Liver (tissue), 9 donors: ENCODE measurements around the gene ZFYVE28. TPM values are rescaled to one million over a fixed set of nuclear protein-coding genes. Genes with fewer than 3 reads are reported as not detected.
A peak's percentile ranks its signal among the peaks of the same experiment; 100 is the strongest.
"Not testable (repeated sequence)": the region's sequence is repeated elsewhere in the genome, so short reads cannot be mapped to it uniquely, and the experiment has no call there.

ENCODE experiments used
- DNase-seq: peaks from one replicate; pipeline ENCODE4 v3.0.0-alpha.2; 2017; ENCODE audit warnings: low spot score
- H3K27ac ChIP-seq, 2 donors: one replicate each; pipeline ENCODE4 v1.7.0; 2013; ENCODE audit warnings: inconsistent platforms in 2 of 2, low read length in 2 of 2, control low read depth in 1 of 2, low read depth in 1 of 2, mild to moderate bottlenecking in 1 of 2
- H3K27me3 ChIP-seq, 4 donors: one replicate each; pipeline versions ENCODE4 v1.6.1 to v1.7.0; 2013; ENCODE audit warnings: low read length in 3 of 4, inconsistent platforms in 1 of 4, mild to moderate bottlenecking in 1 of 4, moderate library complexity in 1 of 4; ENCODE audit not compliant: control insufficient read depth in 4 of 4, insufficient read depth in 4 of 4
- H3K36me3 ChIP-seq, 4 donors: one replicate each; pipeline versions ENCODE4 v1.6.1 to v1.7.0; 2013; ENCODE audit warnings: low read length in 3 of 4, mild to moderate bottlenecking in 3 of 4, low read depth in 1 of 4, moderate library complexity in 1 of 4; ENCODE audit not compliant: control insufficient read depth in 4 of 4, insufficient read depth in 3 of 4
- H3K4me1 ChIP-seq, 4 donors: one replicate each; pipeline versions ENCODE4 v1.6.1 to v1.7.0; 2013; ENCODE audit warnings: low read length in 3 of 4, mild to moderate bottlenecking in 3 of 4, moderate library complexity in 1 of 4; ENCODE audit not compliant: control insufficient read depth in 4 of 4, insufficient read depth in 4 of 4
- H3K4me3 ChIP-seq, 3 donors: one replicate each; pipeline versions ENCODE4 v1.6.1 to v1.7.0; 2013; ENCODE audit warnings: low read length in 3 of 3, control low read depth in 1 of 3, low read depth in 1 of 3, mild to moderate bottlenecking in 1 of 3
- H3K9ac ChIP-seq, 2 donors: one replicate each; pipeline ENCODE4 v1.7.0; 2013; ENCODE audit warnings: low read length in 2 of 2, mild to moderate bottlenecking in 2 of 2, moderate library complexity in 2 of 2, control low read depth in 1 of 2, low read depth in 1 of 2
- H3K9me3 ChIP-seq, 4 donors: one replicate each; pipeline versions ENCODE4 v1.6.1 to v1.7.0; 2013; ENCODE audit warnings: low read length in 3 of 4; ENCODE audit not compliant: control insufficient read depth in 4 of 4
- EGR1 ChIP-seq, 2 donors: IDR thresholded peaks; 2 replicates each; pipeline ENCODE4 v1.6.1; 2016 to 2018; ENCODE audit warnings: antibody characterized with exemption in 2 of 2, low read depth in 2 of 2
- FOXA1 ChIP-seq: IDR thresholded peaks from 2 replicates; pipeline ENCODE4 v1.6.1; 2016; ENCODE audit warnings: antibody characterized with exemption
- FOXA2 ChIP-seq: IDR thresholded peaks from 2 replicates; pipeline ENCODE4 v1.6.1; 2016; ENCODE audit warnings: antibody characterized with exemption
- GABPA ChIP-seq, 2 donors: IDR thresholded peaks in 1 of 2; conservative IDR thresholded peaks in 1 of 2; 2 replicates each; pipeline ENCODE4 v1.6.1; 2016; ENCODE audit warnings: antibody characterized with exemption in 2 of 2, mild to moderate bottlenecking in 1 of 2, moderate library complexity in 1 of 2
- HNF4A ChIP-seq, 2 donors: conservative IDR thresholded peaks; 2 replicates each; pipeline ENCODE4 v1.6.1; 2016; ENCODE audit warnings: antibody characterized with exemption in 2 of 2, mild to moderate bottlenecking in 2 of 2
- JUND ChIP-seq, 2 donors: IDR thresholded peaks; 2 replicates each; pipeline ENCODE4 v1.6.1; 2016; ENCODE audit warnings: antibody characterized with exemption in 2 of 2
- NR2F2 ChIP-seq: IDR thresholded peaks from 2 replicates; pipeline ENCODE4 v1.6.1; 2016; ENCODE audit warnings: antibody characterized with exemption
- RAD21 ChIP-seq, 2 donors: IDR thresholded peaks; 2 replicates each; pipeline ENCODE4 v1.6.1; 2016; ENCODE audit warnings: antibody characterized with exemption in 2 of 2, mild to moderate bottlenecking in 2 of 2
- TAF1 ChIP-seq: conservative IDR thresholded peaks from 2 replicates; pipeline ENCODE4 v1.6.1; 2016; ENCODE audit warnings: antibody characterized with exemption, mild to moderate bottlenecking
- WGBS: extraction: QIAGEN DNeasy Blood & Tissue Kit; methylation state at CpG from one replicate; pipeline ENCODE4 v1.1.7; 2013; 5-methylcytosine and 5-hydroxymethylcytosine counted together
- polyA plus RNA-seq, 2 donors: library from polyadenylated mRNA; stranded (reverse) in 1 of 2; unstranded in 1 of 2; fragments of 200-250 nt in 1 of 2; fragments of >200 nt in 1 of 2; fragmentation: Nextera tagmentation in 1 of 2; extraction: Ambion mirVana in 1 of 2; gene quantifications; one replicate each; pipeline versions ENCODE4 v1.2.1 to v1.2.3, GENCODE V29; 2013 to 2015
- total RNA-seq, 2 donors: library from RNA; depleted of rRNA; stranded (reverse); fragments of >200 nt; gene quantifications; one replicate each; pipeline ENCODE4 v1.2.3, GENCODE V29; 2014
- TF ChIP-seq, protein P1 (sequence below): fragments of 150-350 bp; IDR thresholded peaks from 2 replicates; pipeline ENCODE4 v1.5.1; 2017; ENCODE audit warnings: improper control_type of control experiment, low read depth, low read length; ENCODE audit not compliant: missing input control
- TF ChIP-seq, protein P2 (sequence below): IDR thresholded peaks from 2 replicates; pipeline ENCODE4 v1.6.1; 2016; ENCODE audit warnings: antibody characterized with exemption
- TF ChIP-seq, protein P3 (sequence below): IDR thresholded peaks from 2 replicates; pipeline ENCODE4 v1.6.1; 2016; ENCODE audit warnings: antibody characterized with exemption
- TF ChIP-seq, protein P4 (sequence below): IDR thresholded peaks from 2 replicates; pipeline ENCODE4 v1.6.1; 2016; ENCODE audit warnings: antibody characterized with exemption, mild to moderate bottlenecking
- TF ChIP-seq, protein P5 (sequence below): IDR thresholded peaks from 2 replicates; pipeline ENCODE4 v1.6.1; 2016; ENCODE audit warnings: antibody characterized with exemption
- donor health status: healthy.
- donor health status: healthy.
- donor health status: healthy.
- donor health status: healthy.
- donor health status: healthy.

The ZFYVE28 gene
- total and polyA plus RNA-seq, 4 donors: 2.0 to 6.1 (median 2.7) TPM

DNA sequence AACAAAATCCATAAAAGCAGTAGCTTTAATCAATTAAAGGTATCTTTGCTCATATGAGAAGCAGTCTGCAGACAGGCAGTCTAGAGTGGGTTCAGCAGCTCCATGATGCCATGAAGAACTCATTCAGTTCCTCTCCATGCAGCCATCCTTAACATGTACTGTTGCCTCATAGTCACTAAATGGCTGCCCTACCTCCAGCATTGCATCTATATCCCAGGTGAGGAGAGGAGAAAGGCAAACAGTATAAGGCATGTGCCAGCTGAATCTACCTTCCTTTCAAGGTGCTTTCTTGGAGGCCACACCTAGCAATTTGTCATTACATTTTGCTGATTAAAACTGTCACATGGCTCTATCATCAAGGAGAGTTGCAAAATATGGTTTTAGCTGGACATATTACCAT lies 13.6 kb upstream of the ZFYVE28 start:
- TF ChIP-seq, protein P1, sequence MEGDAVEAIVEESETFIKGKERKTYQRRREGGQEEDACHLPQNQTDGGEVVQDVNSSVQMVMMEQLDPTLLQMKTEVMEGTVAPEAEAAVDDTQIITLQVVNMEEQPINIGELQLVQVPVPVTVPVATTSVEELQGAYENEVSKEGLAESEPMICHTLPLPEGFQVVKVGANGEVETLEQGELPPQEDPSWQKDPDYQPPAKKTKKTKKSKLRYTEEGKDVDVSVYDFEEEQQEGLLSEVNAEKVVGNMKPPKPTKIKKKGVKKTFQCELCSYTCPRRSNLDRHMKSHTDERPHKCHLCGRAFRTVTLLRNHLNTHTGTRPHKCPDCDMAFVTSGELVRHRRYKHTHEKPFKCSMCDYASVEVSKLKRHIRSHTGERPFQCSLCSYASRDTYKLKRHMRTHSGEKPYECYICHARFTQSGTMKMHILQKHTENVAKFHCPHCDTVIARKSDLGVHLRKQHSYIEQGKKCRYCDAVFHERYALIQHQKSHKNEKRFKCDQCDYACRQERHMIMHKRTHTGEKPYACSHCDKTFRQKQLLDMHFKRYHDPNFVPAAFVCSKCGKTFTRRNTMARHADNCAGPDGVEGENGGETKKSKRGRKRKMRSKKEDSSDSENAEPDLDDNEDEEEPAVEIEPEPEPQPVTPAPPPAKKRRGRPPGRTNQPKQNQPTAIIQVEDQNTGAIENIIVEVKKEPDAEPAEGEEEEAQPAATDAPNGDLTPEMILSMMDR: no peak
- no peak for TF ChIP-seq RAD21 (IDR thresholded peaks at IDR 0.05)
- no peak for TF ChIP-seq GABPA (IDR thresholded peaks at IDR 0.05 in 1 of 2, conservative IDR thresholded peaks at IDR 0.05 in 1 of 2)
- TF ChIP-seq, protein P2, sequence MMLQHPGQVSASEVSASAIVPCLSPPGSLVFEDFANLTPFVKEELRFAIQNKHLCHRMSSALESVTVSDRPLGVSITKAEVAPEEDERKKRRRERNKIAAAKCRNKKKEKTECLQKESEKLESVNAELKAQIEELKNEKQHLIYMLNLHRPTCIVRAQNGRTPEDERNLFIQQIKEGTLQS: no peak
- TF ChIP-seq FOXA1: no peak
- TF ChIP-seq, protein P3, sequence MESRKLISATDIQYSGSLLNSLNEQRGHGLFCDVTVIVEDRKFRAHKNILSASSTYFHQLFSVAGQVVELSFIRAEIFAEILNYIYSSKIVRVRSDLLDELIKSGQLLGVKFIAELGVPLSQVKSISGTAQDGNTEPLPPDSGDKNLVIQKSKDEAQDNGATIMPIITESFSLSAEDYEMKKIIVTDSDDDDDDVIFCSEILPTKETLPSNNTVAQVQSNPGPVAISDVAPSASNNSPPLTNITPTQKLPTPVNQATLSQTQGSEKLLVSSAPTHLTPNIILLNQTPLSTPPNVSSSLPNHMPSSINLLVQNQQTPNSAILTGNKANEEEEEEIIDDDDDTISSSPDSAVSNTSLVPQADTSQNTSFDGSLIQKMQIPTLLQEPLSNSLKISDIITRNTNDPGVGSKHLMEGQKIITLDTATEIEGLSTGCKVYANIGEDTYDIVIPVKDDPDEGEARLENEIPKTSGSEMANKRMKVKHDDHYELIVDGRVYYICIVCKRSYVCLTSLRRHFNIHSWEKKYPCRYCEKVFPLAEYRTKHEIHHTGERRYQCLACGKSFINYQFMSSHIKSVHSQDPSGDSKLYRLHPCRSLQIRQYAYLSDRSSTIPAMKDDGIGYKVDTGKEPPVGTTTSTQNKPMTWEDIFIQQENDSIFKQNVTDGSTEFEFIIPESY: no peak
- TF ChIP-seq FOXA2: no peak
- TF ChIP-seq NR2F2: no peak
- TF ChIP-seq TAF1: no peak
- TF ChIP-seq EGR1 (IDR thresholded peaks at IDR 0.05; ENCODE audit: low read depth in 2 of 2): no peak
- TF ChIP-seq, protein P4, sequence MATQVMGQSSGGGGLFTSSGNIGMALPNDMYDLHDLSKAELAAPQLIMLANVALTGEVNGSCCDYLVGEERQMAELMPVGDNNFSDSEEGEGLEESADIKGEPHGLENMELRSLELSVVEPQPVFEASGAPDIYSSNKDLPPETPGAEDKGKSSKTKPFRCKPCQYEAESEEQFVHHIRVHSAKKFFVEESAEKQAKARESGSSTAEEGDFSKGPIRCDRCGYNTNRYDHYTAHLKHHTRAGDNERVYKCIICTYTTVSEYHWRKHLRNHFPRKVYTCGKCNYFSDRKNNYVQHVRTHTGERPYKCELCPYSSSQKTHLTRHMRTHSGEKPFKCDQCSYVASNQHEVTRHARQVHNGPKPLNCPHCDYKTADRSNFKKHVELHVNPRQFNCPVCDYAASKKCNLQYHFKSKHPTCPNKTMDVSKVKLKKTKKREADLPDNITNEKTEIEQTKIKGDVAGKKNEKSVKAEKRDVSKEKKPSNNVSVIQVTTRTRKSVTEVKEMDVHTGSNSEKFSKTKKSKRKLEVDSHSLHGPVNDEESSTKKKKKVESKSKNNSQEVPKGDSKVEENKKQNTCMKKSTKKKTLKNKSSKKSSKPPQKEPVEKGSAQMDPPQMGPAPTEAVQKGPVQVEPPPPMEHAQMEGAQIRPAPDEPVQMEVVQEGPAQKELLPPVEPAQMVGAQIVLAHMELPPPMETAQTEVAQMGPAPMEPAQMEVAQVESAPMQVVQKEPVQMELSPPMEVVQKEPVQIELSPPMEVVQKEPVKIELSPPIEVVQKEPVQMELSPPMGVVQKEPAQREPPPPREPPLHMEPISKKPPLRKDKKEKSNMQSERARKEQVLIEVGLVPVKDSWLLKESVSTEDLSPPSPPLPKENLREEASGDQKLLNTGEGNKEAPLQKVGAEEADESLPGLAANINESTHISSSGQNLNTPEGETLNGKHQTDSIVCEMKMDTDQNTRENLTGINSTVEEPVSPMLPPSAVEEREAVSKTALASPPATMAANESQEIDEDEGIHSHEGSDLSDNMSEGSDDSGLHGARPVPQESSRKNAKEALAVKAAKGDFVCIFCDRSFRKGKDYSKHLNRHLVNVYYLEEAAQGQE: no peak
- TF ChIP-seq, protein P5, sequence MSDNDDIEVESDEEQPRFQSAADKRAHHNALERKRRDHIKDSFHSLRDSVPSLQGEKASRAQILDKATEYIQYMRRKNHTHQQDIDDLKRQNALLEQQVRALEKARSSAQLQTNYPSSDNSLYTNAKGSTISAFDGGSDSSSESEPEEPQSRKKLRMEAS: no peak
- TF ChIP-seq JUND (IDR thresholded peaks at IDR 0.05): no peak
- H3K4me1 ChIP-seq: no peaks in the 10 kb centered on the region
- H3K36me3 ChIP-seq: no peaks in the 10 kb centered on the region
- no peak overlapping the region for H3K27ac ChIP-seq
- H3K27me3 ChIP-seq: no peaks in the 10 kb centered on the region
- no peak overlapping the region for H3K9ac ChIP-seq
- H3K4me3 ChIP-seq: no peak overlapping the region
- peaks cover 0 to 4% (median 1%) of the 10 kb centered on the region in 4 donors for H3K9me3 ChIP-seq
- no peak for DNase-seq

DNA sequence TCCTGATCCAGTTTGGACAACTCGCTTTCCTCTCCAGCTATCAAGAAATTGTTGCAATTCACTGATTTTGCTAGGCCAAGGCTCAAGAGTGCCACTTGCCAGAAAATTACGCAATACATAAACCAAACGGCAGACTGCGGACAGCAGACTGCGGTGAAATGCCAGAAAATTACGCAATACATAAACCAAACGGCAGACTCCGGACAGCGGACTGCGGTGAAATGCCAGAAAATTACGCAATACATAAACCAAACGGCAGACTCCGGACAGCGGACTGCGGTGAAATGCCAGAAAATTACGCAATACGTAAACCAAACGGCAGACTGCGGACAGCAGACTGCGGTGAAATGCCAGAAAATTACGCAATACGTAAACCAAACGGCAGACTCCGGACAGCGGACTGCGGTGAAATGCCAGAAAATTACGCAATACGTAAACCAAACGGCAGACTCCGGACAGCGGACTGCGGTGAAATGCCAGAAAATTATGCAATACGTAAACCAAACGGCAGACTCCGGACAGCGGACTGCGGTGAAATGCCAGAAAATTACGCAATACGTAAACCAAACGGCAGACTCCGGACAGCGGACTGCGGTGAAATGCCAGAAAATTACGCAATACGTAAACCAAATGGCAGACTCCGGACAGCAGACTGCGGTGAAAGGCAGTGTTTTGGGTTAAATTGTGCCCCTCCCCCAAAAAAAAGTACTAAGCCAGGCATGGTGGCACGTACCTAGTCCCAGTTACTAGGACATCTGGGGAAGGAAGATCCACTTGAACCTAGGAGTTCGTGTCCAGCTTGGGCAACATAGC lies 11.7 kb upstream of the ZFYVE28 start:
- TF ChIP-seq HNF4A (conservative IDR thresholded peaks at IDR 0.05): peak; percentile 37 to 45
- DNase-seq, H3K4me1 ChIP-seq, H3K27me3 ChIP-seq, H3K9ac ChIP-seq, H3K9me3 ChIP-seq, H3K36me3 ChIP-seq, H3K4me3 ChIP-seq: not testable (repeated sequence)
- 33% methylated on average over 44 of the region's 49 CpGs for WGBS
- H3K27ac ChIP-seq: peak overlapping the region in 1 of 2 donors; percentile 79
